Glomerular visceral epithelial cell (primary cell): ENCODE measurements around the gene HECW1.
A peak's percentile ranks its signal among the peaks of the same experiment; 100 is the strongest.

Source experiments
- DNase-seq: peaks from one replicate; pipeline ENCODE4 v3.0.0-alpha.2; 2016; ENCODE audit errors: extremely low spot score

Gene HECW1

DNA sequence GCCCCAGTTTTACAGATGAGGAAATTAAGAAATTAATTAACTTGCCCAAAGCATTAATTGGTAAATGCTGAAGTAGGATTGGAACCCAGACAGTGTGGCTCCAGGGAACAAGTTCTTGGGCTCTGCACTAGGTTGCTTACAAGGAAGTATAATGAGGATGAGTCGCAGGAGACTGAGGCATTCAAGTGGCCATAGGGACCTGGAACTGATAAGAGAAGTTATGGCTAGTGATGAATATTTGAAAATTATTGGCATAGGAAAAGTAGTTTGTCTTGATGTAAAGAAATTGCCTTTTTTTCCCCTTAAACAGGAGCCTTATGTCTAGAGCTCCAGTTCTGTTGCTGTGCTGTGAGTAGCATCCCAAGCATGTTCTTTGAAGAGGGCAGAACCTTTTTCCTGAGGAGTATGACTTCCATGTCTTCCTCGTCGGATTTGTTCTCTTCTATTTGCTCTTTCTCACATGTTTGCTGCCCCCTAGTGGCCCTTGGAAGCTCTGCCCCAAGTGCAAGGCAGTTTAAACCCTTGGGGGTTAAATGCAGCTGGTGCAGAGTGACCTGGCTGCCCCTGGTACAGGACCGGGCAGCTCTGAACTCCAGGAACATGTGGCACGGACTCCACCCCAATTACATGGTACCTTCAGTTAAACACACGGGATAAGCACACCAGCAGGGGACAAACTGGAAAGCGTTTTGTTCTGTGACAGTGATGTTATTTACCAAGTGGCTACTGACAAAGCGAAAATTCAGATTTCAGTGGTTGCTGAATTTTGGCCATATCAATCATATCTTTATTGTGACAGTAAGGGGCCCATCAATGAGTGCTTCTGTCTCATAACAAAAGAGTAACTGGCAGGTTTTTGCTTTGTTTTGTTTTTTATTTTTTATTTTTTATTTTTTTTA lies 148.8 kb downstream of the HECW1 start:
- DNase-seq: peak; percentile 76

- DNase-seq: no peak
Observed at GRCh38 chr7:43265139-43265538, 152.7 kb downstream of the HECW1 start.

DNA sequence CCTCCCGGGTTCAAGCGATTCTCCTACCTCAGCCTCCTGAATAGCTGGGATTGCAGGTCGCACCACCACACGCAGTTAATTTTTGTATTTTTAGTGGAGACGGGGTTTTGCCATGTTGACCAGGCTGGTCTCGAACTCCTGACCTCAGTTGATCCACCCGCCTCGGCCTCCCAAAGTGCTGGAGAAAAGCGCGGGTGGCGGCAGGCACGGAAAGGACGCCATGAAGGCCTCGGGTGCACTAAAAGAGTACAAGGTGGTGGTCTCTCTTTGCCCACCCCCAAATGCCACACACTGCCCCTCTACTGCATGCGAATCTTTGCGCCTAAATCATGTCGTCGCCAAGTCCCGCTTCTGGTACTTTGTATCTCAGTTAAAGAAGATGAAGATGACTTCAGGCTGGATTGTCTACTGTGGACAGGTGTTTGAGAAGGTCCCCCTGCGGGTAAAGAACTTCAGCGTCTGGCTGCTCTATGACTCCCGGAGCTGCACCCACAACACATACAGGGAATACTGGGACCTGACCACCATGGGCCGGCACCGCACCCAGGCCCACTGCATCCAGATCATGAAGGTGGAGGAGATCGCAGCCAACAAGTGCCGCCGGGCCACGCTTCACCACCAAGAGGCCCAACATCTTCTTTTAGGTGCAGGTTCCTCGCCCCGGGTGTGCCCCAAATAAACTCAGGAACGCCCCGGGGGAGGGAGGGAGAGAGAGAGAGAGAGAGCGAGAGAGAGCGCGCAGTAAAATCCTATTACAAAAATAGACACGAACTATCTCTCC lies 161.7 kb downstream of the HECW1 start:
- no peak for DNase-seq

DNA sequence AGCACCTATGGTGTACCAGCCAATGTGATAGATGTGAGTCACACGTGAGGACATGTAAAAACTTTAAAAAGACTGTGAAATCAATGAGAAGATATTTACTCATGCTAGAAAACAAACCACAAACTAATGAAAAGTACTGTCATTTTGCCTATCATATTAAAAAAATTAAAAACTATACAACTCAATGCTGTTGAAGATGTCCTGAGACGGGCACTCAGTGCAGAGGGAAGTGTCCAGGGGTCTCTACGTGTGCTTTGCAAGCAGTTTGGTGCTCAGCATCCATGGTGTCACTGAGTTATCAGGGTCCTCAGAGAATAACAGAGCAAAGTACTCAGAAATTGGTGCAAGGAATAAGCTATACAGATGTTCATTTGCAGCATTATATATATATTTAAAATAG lies 162.3 kb downstream of the HECW1 start:
- DNase-seq: no peak

DNA sequence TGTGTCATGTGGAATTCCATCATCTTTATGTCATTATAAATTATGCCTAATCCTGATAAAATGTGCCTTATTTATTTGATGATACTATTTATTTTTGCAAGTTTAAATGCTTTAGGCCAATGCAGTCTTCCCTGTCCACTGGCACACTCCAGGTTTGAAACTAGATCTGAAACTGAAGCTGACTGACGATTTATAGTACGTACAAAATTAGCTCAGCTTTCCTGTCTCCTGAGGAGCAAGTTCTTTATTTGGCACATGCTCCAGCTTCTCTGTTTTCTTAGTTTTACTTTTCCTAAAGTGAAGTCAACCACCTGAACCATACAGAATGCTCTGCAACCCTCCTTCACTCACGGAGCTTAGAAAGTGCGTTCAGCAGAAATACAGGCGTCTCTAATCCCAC lies 164.1 kb downstream of the HECW1 start:
- DNase-seq: no peak

DNA sequence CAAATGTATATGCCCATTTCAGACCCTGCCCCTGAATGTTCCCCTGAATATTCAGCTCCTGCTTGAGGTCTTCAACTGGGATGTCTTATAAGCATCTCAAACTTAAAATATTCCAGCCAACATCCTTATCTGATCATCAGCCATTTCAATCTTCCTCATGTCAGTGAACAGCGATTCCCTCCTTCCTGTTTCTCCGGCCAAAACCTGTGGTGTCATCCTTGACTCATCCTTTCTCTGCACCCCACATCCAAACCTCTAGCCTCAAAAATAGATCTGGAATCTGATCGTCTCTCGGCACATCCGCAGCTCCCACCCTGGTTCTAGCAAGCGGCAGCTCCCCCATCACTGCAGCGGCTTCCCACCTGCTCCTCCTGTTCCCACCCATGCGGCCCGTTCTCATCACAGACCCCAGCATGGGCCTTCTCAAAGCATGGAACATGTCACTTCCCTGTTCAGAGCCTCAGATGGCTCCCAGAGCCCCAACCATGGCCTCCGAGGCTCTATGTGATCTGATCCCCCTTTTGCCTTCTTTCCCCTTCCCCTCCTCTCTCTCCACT lies 165.7 kb downstream of the HECW1 start:
- no peak for DNase-seq

DNA sequence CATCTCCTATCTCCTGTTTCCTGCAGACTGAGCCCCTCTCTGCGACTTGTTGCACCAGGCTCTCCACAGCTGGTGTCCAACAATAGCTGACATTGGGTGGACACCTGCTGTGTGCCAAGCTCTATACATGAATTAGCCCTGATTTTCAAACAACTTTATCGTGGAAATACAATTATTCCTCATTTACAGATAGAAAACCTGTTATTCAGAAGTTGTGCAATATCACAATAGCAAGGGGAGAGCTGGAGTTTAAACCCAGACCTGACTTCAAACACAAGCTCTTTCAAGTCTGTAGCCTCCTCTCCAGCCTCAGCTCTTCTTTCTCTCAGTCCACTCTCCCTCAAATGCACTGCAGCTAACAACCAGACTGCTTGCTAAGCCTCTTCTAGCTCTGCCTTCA lies 168.8 kb downstream of the HECW1 start:
- DNase-seq: no peak

GRCh38 chr7:43283706-43284105 lies 171.3 kb downstream of the HECW1 start:
- no peak for DNase-seq

- DNase-seq: no peak
Observed at GRCh38 chr7:43289826-43290225, 177.4 kb downstream of the HECW1 start.

DNA sequence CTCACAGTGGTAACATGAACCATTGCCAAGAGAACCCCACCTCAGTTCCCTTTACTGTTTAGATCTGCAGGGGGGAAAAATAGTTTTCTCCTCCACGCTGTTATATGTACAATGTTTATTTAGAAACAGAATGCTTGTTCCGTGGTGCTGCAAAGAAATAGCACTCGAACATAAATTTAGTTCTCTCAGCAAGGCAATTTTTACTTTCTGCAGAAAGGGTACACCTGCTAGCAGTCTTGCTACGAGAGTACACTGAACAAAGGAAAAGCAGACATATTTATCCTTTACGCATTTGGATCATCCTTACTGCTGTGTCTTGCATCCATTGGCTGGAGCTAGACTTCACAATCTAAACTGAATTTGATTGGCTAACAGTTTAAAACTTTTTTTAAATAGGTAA lies 178.5 kb downstream of the HECW1 start:
- DNase-seq: no peak

GRCh38 chr7:43291789-43292188 lies 179.3 kb downstream of the HECW1 start:
- DNase-seq: no peak

- no peak for DNase-seq
Observed at GRCh38 chr7:43292384-43292783, 179.9 kb downstream of the HECW1 start.

GRCh38 chr7:43294080-43294630 lies 181.7 kb downstream of the HECW1 start:
- DNase-seq: peak; percentile 65

GRCh38 chr7:43295429-43295828 lies 183.0 kb downstream of the HECW1 start:
- DNase-seq: no peak

DNA sequence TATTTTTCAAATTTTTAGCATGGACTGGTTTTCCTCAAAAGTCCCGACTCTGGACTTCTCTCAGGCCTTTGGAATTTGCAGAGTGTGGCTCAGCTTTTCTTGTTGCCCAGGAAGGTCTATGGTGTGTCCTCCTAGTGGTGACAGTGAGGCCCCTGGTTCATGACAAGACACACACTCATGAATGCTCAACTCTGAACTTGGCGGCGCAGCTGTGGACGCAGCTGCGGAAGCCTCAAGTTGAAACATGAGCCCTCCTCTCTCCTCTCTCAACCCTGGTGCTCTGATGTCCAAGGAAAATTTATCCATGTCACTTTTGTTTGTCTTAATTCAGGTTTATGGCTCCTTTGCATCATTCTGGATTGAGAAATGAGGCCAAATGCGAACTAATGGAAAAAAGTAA lies 183.9 kb downstream of the HECW1 start:
- DNase-seq: no peak

GRCh38 chr7:43298617-43299016 lies 186.2 kb downstream of the HECW1 start:
- DNase-seq: no peak

- DNase-seq: no peak
Observed at GRCh38 chr7:43300121-43300520, 187.7 kb downstream of the HECW1 start.

GRCh38 chr7:43302211-43302711 lies 189.8 kb downstream of the HECW1 start:
- peak; percentile 95 for DNase-seq

DNA sequence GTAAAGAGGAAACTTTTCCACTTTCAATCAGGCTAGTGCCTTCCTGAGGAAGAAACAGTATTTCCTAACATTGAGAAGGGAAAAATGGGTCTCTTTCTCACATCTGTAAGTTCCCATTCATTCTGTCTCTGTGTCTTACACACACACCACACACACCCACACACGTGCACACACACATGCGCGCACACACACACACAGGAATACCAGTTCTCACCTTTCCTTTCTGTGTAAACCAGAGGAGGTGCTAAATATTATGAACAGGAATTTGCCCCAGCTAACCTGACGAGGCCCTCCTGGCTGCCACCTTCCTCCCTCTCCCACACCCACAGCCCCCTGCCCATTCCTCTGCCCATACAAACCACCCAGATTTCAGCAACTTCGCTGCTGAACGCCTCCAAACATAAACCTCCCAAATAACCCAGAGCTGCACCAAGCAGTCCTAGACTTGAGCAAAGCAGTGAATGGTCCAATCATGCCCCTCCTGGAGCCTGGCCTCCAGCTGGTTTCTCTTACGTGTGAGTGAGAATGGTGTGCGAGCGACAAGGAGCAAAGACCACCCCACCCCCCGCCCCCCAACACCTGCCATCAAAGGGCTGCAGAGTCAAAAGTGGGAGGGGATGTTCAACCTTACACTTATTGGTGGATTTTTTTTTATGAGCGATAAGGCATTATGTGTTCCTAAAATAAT lies 190.5 kb downstream of the HECW1 start:
- no peak for DNase-seq

DNA sequence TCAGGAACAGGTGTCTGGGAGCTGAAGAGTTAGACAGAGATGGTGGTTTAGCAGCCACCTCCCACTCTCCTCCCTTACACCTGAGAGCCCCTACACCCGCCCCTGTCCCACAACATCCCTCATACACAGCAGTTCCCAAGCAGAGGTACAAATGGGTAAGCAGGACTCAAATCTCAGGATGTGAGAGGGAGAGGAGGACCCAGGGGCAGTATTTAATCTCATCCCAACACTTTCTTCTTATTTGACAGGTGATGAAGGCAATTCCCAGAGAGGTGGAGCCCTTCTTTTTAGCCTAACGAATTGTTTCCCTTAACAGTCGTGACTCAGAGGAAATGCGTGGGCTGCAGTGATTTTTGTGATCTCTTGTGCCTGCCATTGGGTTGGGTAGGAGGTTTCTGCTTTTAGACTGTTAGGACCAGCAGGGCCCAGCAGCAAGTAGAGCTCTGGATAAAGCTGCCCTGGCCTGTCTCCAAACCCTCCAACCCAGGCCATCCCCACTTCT lies 191.3 kb downstream of the HECW1 start:
- DNase-seq: no peak

- no peak for DNase-seq
Observed at GRCh38 chr7:43306404-43306803, 194.0 kb downstream of the HECW1 start.
